ENCODE measurements around the gene PICK1. TPM values are rescaled to one million over a fixed set of nuclear protein-coding genes. Genes with fewer than 3 reads are reported as not detected.

The PICK1 gene
- total RNA-seq, 1 experiment from 2014 or later: 23.3 TPM

GRCh38 chr22:38083931-38084631 lies 26.9 kb downstream of the PICK1 start, which contains the start of gene SLC16A8:
Gene SLC16A8 (minus strand): TSS chr22:38084184. CDS start chr22:38082873, 1,311 bp downstream.
- no peak for DNase-seq (ENCODE audit: low spot score)
- in situ Hi-C loops (cut with HindIII; ENCODE audit: low sequenced_read_pairs): no loop called here

GRCh38 chr22:38085056-38085455 lies 27.9 kb downstream of the PICK1 start:
- in situ Hi-C loops (cut with HindIII; ENCODE audit: low sequenced_read_pairs): no loop called here
- DNase-seq (ENCODE audit: low spot score): no peak

- DNase-seq (ENCODE audit: low spot score): no peak
- in situ Hi-C loops (cut with HindIII; ENCODE audit: low sequenced_read_pairs): no loop called here
Measured at GRCh38 chr22:38085501-38085900, 28.3 kb downstream of the PICK1 start.

GRCh38 chr22:38086001-38086845 lies 29.0 kb downstream of the PICK1 start:
- in situ Hi-C loops (cut with HindIII; ENCODE audit: low sequenced_read_pairs): no loop called here
- DNase-seq (ENCODE audit: low spot score): no peak

- no peak for DNase-seq (ENCODE audit: low spot score)
- in situ Hi-C loops (cut with HindIII; ENCODE audit: low sequenced_read_pairs): no loop called here
Measured at GRCh38 chr22:38086942-38087341, 29.7 kb downstream of the PICK1 start.

GRCh38 chr22:38087855-38088254 lies 30.7 kb downstream of the PICK1 start:
- no peak for DNase-seq (ENCODE audit: low spot score)
- in situ Hi-C loops (cut with HindIII; ENCODE audit: low sequenced_read_pairs): no loop called here

GRCh38 chr22:38088629-38089473 lies 31.6 kb downstream of the PICK1 start:
- no peak for DNase-seq (ENCODE audit: low spot score)
- in situ Hi-C loops (cut with HindIII; ENCODE audit: low sequenced_read_pairs): no loop called here

- in situ Hi-C loops (cut with HindIII; ENCODE audit: low sequenced_read_pairs): no loop called here
- DNase-seq (ENCODE audit: low spot score): no peak
Measured at GRCh38 chr22:38089474-38089851, 32.3 kb downstream of the PICK1 start.

- in situ Hi-C loops (cut with HindIII; ENCODE audit: low sequenced_read_pairs): no loop called here
- no peak for DNase-seq (ENCODE audit: low spot score)
Measured at GRCh38 chr22:38097058-38097457, 39.9 kb downstream of the PICK1 start.

GRCh38 chr22:38097557-38098409 lies 40.6 kb downstream of the PICK1 start:
- in situ Hi-C loops (cut with HindIII; ENCODE audit: low sequenced_read_pairs): no loop called here

GRCh38 chr22:38098410-38099249 lies 41.4 kb downstream of the PICK1 start:
- in situ Hi-C loops (cut with HindIII; ENCODE audit: low sequenced_read_pairs): no loop called here
- DNase-seq (ENCODE audit: low spot score): no peak

More at GRCh38 chr22:38097557-38098409, 40.6 kb downstream of the PICK1 start:
- no peak for DNase-seq (ENCODE audit: low spot score)

- no peak for DNase-seq (ENCODE audit: low spot score)
- in situ Hi-C loops (cut with HindIII; ENCODE audit: low sequenced_read_pairs): loop anchor here (25.0 kb wide), 1 partner anchor 159 kb away; the partner anchor contains the start of gene TMEM184B
Measured at GRCh38 chr22:38103641-38104040, 46.4 kb downstream of the PICK1 start.

- peak; percentile 18 for DNase-seq (ENCODE audit: low spot score)
- in situ Hi-C loops (cut with HindIII; ENCODE audit: low sequenced_read_pairs): loop anchor here (25.0 kb wide), 1 partner anchor 158 kb away; the partner anchor contains the start of gene TMEM184B
Measured at GRCh38 chr22:38104084-38104483, 46.9 kb downstream of the PICK1 start.

- in situ Hi-C loops (cut with HindIII; ENCODE audit: low sequenced_read_pairs): loop anchor here (25.0 kb wide), 1 partner anchor 155 kb away; the partner anchor contains the start of gene TMEM184B
- no peak for DNase-seq (ENCODE audit: low spot score)
Measured at GRCh38 chr22:38106814-38107578, 49.8 kb downstream of the PICK1 start.

- in situ Hi-C loops (cut with HindIII; ENCODE audit: low sequenced_read_pairs): loop anchor here (25.0 kb wide), 1 partner anchor 154 kb away; the partner anchor contains the start of gene TMEM184B
- DNase-seq (ENCODE audit: low spot score): peak; percentile 40
Measured at GRCh38 chr22:38107692-38108515, 50.7 kb downstream of the PICK1 start.

Data from G401 (cell line).